NCI-H2171 treated with DMSO at 0.1 percent for 48 hours (cell line): ENCODE results near the gene SPTB.
"Not testable (repeated sequence)": the region's sequence is repeated elsewhere in the genome, so short reads cannot be mapped to it uniquely, and the experiment has no call there.

ENCODE experiments used
- DNase-seq: peaks from one replicate; lab custom pipeline; 2025; lab: John Stamatoyannopoulos, UW

Gene SPTB

DNA sequence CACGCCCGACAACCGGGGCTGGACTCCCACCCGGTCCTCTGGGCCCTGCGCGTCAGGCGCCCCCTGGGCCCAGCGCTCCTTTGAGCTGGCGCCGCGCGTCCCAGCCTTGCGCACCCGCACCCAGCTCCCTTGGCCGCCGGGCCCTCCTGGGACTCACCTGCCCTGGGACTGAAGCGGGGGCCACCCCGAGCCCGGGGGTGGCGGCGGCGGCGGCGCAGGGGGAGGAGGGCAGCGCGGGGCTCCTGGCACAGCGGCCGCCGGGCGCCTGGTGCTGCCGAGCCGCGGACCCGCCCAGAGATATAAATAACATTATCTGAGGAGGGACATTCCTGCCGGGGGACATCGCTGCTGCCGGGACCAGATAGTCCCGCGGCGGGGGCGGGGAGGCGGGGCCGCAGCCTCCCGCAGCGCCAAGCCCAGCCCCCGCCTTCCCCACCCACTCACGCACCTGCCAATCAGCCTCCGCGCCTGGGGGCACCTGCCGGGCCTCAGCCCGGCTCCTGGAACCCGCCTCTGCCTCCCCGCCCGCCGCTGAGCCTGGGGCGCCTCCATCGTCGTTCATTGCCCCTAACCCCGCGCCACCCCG is at the start of gene SPTB:
Gene SPTB (minus strand): TSS at position 273 of the 586 bp plus-strand sequence. CDS start 56,813 bp downstream, outside the sequence.
- peak; percentile 85 for DNase-seq

DNA sequence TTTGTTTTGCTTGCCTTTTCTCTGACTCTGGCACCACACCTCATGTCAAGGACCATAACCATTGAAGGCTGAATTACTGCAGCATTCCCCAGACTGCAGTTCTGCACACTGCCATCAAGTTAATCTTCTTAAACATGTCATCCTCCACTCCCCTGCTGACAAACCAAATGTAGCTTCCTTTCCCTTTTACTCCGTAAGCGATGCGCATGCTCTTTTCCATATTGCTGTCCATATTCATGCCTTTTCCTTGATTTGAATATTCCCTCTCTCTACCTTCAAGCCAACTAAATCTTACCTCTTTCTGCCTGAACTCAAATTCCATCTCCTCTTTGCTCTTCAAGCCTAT is 49.3 kb upstream of the SPTB start:
- DNase-seq = no peak

DNA sequence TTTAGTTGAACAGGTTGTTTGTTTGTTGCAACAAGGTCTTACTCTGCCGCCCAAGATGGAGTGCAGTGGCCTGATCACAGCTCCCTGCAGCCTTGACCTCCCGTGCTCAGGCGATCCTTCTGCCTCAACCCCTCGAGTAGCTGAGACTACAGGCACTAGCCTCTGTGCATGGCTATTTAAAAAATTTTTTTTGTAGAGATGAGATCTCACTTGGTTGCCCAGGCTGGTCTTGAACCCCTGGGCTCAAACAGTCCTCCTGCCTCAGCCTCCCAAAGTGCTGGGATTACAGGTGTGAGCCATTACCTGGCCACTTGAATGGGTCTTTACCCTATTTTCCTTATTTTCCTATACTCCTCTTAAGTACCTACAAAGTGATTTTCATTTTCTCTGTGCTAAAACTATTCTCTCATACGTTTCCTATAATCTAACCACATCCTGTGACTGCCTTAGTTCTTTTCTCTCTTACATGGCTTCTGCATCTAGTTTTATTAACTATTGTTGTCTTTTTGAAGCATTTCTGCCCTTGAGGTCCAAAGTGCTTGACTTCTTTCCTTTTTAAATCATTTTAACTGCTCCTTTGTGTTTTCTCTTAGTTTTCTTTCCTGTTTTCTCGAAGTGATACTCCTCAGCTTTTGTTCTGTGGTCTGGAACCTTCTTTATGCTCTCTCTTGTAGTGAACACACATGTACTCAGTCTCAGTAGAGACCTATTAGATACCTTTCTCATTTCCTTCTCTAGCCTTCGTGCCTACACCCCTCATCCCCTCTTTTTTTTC is 48.7 kb upstream of the SPTB start:
- DNase-seq = no peak

DNA sequence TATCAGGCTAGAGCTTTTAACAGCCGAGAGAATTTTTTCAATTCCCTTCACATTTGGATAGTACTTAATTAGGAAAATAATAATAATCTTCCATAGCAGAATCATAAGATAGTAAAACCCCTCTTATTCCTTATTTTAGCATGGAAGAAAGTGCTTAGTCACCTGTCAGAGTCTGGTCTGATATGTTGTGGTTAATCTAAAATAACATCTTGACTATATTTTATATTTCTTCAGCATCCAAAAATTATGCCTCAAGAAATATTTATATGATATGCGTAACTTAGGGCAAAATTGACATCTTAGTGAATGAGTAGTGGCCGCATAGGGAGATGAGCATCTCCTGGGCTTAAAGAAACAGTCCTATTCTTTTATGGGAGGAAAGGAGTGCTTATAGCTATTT is 47.3 kb upstream of the SPTB start:
- DNase-seq = no peak

DNA sequence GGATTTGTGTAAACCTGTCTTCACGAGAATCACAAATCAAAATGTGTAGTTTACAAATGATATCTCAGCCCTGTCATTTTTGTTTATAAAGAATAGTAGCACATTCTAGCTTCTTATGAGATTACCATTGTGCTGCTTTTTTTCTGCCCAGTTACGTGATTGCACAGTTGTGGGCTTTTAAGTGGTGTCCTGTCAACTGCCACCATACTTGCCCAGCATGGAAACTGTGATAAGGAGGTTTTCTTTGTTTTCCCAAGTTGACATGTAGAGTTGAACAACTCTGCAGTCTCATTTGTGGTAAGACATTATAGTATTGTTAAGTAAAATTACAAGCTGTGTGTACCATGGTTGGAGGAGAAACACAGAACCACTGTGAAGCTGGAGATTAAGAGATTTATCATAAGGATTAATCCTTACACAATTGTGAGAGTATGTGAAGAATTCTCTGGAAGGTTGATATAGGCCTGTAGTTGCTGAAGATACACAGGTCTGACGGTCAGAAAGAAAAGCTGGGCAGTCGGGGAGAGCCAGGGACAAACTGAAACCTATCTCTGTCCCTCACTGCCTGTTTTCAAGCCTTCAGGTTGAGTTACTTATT is 46.8 kb upstream of the SPTB start:
- DNase-seq = no peak

DNA sequence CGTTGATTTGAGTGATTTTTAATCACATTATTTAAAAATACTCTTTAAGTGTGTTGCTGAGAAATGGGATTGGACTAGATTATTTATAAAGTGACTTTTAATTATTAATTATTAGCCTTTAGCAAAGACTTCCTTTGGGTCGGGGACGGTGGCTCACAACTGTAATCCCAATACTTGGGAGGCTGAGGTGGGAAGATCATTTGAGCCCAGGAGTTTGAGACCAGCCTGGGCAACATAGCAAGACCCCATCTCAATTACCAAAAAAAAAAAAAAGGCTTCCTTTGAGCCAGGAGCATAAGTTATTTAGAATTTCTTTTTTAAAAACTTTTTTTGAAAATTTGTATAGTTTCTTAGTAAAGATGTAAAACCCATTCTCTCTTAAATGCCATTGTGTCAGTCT is 43.3 kb upstream of the SPTB start:
- no peak for DNase-seq

DNA sequence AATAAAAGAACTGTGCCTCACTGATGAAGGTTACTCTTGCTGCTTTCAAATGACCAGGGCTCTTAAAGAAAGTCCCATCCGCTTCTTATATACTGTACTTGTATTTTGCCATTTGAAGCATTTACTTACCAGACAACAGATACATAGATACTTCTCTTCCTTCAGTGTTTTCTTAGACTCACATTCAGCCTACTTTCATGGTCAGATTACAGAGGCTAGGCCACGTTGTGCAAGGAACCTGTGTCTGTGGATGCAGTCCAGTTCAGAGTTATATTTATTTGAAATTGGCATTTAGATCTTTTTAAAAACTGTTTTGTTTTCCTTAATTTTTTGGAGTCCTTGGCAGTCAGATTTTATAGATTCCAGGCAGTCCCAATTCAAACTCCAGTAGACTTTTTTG is 40.8 kb upstream of the SPTB start:
- no peak for DNase-seq

DNA sequence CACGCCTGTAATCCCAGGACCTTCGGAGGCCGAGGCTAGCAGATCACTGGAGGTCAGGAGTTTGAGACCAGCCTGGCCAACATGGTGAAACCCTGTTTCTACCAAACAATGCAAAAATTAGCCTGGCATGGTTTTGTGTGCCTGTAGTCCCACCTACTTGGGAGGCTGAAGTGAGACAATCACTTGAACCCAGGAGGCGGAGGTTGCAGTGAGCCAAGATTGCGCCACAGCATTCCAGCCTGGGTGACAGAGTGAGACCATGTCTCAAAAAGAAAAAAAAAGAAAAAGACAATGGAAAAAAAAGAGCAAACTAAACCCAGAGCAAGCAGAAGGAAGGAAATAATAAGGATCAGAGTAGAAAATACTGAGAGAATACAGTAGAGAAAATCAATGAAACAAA is 39.9 kb upstream of the SPTB start:
- DNase-seq = no peak

DNA sequence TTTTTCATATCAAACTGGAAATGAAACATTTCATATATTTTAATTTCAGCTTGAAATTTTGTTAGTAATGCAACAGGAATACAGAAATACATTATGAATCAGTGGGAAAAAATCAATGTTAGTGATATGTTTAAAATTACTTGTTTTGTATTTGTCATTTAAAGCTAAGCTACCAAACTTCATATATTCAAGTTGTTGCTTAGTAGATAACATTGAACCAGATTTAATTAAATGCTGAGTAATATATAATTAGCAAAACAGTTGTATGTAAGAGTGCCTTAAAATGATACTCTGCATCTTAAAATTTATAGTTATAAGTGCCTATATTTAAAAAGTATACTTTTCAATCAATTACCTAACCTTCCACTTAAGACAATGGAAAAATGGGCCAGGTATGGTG is 39.5 kb upstream of the SPTB start:
- DNase-seq = no peak

DNA sequence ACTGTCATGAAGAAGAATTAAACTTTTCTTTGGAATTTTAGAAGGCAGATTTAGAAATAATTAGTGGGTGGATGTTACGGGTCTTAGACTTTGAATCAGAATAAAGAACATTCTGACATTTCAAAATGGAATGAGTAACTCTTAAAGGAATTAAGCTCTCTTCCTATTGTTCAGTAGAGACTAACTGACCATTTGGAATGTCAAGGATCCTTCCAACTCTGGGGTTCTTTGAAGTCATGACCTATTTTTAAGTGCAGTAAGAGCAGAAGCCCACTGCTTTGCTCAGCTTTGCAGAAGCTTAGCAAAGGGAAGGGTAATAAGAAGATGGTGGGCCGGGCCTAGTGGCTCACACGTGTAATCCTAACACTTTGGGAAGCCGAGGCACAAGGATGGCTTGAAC is 38.5 kb upstream of the SPTB start:
- no peak for DNase-seq

DNA sequence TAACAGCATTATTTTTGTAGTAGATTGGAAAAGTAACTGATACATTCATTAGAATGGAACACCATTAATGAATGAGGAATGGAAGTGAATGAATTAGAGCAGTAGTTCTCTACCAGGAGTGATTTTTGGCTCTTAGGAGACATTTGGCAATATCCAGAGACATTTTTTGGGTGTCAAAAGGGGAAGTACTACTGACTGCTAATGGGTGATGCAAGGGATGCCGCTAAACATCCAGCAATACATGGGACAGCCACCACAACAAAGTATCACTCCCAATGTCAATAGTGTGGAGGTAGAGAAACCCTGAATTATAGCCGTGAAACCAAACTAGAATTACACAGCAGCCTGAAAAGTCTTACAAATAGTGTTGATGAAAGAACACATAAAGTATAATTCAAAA is 36.1 kb upstream of the SPTB start:
- DNase-seq = no peak

DNA sequence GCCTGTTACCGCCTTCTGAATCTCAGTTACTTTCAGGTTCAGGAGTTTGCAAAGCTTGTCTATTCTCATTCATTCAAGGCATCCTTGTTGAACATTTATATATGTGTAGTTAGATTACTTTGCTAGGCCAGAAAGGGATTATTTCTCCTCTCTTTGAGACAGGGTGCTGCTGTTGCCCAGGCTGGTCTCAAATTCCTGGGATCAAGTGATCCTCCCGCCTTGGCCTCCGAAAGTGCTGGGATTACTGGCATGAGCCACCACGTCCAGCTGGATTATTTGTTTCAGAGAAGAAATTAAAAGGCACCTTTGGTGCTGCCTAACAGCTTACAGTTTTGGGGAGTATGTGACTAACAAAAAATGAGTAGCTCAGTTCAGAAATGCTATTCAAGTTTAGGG is 35.3 kb upstream of the SPTB start:
- DNase-seq = no peak

DNA sequence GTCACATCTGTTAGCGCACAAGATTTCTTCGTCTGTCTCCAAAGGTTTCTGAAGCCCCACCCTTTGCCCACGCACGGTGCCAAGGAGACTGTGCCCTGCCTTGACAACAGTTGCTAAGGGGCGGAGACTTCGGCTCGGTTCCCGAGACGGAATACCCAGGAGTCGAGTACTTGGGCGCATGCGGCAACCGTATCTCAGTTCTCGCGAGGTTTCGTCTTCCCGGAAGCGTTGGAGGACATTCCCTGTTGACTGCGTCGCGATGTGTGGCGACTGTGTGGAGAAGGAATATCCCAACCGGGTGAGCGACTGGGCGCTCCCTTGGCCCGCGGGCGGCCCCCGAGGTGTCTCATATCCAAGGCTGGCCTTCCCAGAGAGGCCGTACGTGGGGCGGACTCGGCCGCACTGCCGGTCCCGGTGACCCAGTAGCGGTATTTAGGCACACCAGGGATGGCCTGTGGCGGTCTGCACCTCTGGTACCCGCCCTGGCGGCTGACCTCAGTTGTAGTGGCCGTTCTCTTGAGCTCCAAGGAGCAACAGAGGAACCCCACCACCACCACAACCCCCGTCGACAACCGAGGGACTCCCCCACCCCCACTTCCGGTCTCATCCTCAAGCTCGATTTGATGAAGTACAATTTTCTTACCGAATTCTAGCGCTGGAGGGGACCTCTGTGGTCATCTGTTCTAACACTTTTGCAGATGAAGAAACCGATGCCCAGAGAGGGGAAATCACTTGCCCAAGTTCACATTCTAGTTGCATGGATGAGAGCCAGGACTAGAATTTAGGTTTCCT is 34.7 kb upstream of the SPTB start, which contains the start of gene CHURC1:
Gene CHURC1 (plus strand): TSS at position 219 of the 792 bp plus-strand sequence. CDS start 41 bp downstream, at position 260.
- DNase-seq = peak; percentile 100

DNA sequence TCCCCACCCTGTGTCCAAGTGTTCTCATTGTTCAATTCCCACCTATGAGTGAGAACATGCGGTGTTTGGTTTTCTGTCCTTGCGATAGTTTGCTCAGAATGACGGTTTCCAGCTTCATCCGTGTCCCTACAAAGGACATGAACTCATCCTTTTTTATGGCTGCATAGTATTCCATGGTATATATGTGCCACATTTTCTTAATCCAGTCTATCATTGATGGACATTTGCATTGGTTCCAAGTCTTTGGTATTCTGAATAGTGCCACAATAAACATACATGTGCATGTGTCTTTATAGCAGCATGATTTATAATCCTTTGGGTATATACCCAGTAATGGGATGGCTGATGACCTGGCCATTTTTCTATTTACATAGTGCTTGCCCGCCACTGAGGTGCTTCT is 33.8 kb upstream of the SPTB start:
- not testable (repeated sequence) for DNase-seq

DNA sequence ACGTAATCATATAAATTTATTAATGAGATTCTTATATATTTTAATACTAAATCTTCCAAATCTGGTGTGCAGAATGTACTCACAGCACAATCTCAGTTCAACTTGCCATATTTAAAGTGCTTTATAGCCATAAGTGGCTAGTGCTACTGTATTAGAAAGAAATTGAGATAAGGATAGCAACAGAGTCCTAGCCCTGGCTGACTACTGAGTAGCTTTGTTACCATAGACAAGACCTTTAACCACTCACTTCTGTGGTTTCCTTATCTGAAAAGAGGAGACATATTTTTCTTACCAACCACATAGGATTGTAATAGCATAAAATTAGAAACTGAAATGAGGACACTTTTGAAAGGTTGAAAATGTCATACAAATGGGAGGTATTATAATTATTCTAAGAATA is 32.6 kb upstream of the SPTB start:
- DNase-seq = no peak

DNA sequence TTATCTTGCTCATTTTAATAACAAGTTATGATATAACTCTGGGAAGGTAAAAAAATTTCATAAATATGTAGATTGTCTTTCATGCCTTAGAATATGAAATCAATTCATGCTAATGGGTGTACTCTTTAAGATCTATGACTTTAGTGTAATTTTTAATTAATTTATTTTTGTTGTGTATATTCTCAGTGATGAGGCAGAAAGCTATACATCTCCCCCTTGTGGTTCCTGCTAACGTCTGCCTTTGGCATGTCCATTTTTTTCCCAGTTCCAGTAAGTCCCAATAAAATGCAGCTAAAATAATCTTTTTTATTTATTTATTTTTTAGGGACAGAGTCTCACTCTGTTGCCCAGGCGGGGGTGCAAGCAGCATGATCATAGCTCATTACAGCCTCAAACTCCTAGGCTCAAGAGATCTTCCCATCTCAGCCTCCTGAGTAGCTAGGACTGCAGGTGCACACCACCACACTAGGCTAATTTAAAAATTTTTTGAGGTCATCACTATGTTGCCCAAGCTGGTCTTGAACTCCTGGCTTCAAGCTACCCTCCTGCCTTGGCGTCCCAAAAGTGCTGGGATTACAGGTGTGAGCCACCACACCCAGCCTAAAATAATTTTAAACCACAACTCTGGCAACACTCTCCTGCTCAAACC is 31.3 kb upstream of the SPTB start:
- peak; percentile 68 for DNase-seq

DNA sequence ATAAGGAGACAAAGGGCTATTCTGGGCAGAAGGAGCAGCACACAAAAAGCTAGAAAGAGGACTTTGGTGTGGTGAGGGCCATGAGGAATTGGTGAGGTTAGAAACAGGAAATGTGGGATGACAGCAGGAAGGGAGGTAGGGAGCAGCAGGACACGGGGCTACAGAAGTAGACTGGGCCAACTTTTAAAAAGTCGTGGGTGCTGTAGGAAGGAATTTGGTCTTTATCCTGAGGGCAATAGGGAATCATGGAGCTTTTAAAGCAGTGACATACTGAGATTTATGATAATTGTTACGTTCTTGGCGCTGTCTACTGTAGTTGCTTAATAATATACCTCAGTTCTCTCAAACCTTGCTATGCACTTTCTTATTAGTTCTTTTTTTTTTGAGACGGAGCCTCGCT is 26.3 kb upstream of the SPTB start:
- DNase-seq = no peak

DNA sequence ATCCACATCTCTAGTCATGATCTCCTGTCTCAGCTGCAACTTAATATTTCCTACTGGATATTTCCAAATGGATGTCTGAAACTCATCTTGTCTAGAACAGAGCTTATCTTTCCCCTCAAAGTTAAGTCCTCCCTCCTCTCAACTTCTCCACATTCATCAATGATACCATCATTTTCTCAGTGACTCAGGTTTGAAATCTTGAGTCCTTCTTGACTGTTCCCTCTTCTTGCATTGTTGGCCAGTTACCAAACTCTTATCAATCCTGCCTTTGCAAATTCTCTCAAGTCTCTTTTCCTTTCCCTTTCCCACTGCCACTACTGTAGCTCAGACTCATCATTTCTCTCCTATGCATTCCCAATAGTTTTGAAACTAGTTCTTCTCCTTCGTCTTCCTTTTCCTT is 20.3 kb upstream of the SPTB start:
- no peak for DNase-seq

DNA sequence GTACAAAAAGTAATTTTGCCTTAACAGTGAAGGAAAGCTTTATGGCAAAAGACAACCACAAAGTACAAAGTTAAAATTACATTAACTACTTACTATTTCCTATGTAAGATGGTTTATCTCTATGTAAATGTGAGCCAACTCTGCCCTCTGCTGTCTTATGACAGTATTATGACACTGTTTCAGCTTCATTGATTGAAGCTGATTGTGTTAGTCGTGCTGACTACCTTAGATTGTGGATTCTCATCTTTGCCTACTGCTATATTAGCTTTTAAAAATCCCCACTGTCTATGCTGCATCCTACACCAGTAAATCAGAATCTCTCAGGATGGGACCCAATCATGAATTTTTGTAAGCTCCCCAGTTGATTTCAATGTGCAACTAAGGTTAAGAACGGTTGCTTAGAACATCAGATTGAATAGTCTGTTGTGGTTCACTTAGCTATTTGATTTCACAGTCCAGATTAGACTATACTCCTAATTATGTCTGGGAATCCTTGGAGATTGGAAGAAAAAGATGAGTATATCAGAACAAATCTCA is 12.2 kb upstream of the SPTB start:
- peak; percentile 92 for DNase-seq

DNA sequence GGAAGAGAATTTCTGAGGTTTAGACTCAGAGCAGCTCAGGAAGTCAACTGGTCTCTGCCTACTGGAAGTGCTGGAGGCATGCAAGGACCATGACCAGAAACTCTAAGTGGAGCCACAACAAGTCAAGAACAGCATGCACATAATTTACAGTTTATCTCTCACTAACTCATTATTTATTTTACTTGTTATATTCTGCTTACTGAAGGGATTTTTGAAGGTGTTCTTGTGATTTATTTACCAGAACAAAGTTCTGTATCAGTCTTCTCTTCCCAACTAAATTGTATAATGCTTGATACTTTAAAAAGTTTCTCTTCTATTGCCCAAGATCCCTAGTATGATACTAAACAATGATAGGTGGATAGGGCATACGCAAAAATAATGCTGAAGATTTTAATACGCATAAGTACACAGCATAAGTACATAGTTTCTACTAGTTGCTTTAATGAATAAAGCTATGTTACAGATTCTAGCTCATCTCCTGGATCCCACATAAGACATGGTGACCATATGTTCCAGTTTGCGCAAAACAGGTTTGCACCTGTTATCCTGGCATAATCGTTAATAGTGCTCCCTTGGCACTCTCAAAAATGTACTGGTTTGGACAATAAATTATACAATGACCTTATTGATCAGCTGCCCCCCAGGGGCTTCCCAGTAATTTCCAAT is 11.6 kb upstream of the SPTB start:
- peak; percentile 92 for DNase-seq

DNA sequence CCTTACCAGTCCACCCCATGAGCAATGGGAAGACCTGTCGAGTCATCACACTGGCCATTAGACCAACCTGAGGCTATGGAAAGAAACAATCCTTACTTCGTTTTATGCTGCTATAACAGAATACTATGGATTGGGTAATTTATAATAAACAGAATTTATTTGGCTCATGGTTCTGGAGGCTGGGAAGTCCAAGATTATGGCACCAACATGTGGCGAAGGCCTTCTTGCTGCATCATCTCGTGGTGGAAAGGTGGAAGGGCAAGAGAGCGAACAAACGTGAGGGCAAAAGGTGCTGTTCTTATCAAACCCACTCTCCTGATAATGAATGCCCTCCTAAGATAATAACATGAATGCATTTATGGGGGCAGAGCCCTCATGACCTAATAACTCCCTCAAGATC is 9.6 kb upstream of the SPTB start:
- DNase-seq = no peak
